Adrenal gland (tissue), 5 donors: ENCODE data around the gene TTYH2.

Source experiments
- CTCF ChIP-seq, 6 experiments: fragments of 450-650 bp in 4 of 6; fragments of 200-600 bp in 2 of 6; sonication (generic) in 1 of 6; IDR thresholded peaks; 1 replicate in 5 of 6; 2 replicates in 1 of 6; pipeline versions ENCODE4 v1.5.1 to v1.8.0; 2016 to 2021; ENCODE audit warnings: antibody characterized with exemption in 6 of 6, mild to moderate bottlenecking in 2 of 6, moderate library complexity in 1 of 6
- POLR2A ChIP-seq, 2 donors: fragments of 450-650 bp; IDR thresholded peaks; one replicate each; pipeline ENCODE4 v1.6.1; 2017; ENCODE audit warnings: antibody characterized with exemption in 2 of 2, mild to moderate bottlenecking in 2 of 2, moderate library complexity in 1 of 2
- donor health status: DM: no; HTN: no; CAD: no.

- TF ChIP-seq CTCF (IDR thresholded peaks at IDR 0.05) (no peak), POLR2A (IDR thresholded peaks at IDR 0.05) (no peak)
Measured at GRCh38 chr17:74172700-74173099, 40.7 kb upstream of the TTYH2 start.
